ENCODE measurements around the gene RFC1.
A peak's percentile ranks its signal among the peaks of the same experiment; 100 is the strongest.
"Not testable (repeated sequence)": the region's sequence is repeated elsewhere in the genome, so short reads cannot be mapped to it uniquely, and the experiment has no call there.

Gene RFC1

DNA sequence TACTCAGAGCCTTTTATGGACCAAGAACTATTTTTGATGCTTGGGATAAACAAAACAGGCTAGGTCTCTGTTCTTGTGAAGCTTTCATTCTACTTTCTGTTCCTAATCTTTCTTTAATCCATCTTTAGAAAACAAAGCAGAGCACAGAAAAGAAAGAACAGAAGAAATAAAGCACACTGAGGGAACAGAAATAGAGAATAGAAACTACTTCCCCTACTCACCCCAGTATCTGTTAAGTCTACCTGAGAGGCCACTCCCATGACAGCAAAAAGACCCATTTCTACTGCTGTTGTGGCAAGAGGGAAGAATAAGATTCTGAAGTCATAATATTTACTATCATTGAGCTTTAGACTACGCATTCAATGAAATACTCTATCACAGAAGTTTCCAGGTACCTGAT, 9.2 kb downstream of the RFC1 start:
- TF ChIP-seq, protein P1, sequence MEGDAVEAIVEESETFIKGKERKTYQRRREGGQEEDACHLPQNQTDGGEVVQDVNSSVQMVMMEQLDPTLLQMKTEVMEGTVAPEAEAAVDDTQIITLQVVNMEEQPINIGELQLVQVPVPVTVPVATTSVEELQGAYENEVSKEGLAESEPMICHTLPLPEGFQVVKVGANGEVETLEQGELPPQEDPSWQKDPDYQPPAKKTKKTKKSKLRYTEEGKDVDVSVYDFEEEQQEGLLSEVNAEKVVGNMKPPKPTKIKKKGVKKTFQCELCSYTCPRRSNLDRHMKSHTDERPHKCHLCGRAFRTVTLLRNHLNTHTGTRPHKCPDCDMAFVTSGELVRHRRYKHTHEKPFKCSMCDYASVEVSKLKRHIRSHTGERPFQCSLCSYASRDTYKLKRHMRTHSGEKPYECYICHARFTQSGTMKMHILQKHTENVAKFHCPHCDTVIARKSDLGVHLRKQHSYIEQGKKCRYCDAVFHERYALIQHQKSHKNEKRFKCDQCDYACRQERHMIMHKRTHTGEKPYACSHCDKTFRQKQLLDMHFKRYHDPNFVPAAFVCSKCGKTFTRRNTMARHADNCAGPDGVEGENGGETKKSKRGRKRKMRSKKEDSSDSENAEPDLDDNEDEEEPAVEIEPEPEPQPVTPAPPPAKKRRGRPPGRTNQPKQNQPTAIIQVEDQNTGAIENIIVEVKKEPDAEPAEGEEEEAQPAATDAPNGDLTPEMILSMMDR (IDR thresholded peaks at IDR 0.05; ENCODE audit: low read depth, low read length), result no peak
- DNase-seq, result no peak
- Histone ChIP-seq H3K36me3 (peaks cover 31% of the 10 kb centered on the region), H3K9me3 (ENCODE audit: severe bottlenecking) (no peaks in the 10 kb centered on the region), H3K27me3 (ENCODE audit: insufficient read depth, low read depth, severe bottlenecking) (no peaks in the 10 kb centered on the region), H3K4me3 (ENCODE audit: low read depth, low read length) (no peak overlapping the region), H3K27ac (no peak overlapping the region)

DNA sequence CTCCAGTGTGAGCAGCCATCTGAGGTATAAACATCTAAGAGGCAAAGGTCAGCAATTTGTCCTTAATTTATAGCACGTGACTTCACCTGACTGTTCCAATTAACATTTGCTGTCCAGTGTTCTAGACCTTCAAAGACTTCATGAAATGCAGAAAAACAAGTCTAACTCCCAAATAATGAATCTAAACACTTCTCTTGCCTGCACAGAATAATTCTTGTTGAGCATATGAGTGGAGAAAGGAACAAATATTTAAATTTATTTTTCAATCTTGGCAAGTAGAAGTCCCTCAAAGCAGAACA, 12.0 kb downstream of the RFC1 start:
- Histone ChIP-seq H3K27ac (no peak overlapping the region), H3K4me3 (ENCODE audit: low read depth, low read length) (no peak overlapping the region)
- TF ChIP-seq, protein P1 (IDR thresholded peaks at IDR 0.05; ENCODE audit: low read depth, low read length), result no peak

DNA sequence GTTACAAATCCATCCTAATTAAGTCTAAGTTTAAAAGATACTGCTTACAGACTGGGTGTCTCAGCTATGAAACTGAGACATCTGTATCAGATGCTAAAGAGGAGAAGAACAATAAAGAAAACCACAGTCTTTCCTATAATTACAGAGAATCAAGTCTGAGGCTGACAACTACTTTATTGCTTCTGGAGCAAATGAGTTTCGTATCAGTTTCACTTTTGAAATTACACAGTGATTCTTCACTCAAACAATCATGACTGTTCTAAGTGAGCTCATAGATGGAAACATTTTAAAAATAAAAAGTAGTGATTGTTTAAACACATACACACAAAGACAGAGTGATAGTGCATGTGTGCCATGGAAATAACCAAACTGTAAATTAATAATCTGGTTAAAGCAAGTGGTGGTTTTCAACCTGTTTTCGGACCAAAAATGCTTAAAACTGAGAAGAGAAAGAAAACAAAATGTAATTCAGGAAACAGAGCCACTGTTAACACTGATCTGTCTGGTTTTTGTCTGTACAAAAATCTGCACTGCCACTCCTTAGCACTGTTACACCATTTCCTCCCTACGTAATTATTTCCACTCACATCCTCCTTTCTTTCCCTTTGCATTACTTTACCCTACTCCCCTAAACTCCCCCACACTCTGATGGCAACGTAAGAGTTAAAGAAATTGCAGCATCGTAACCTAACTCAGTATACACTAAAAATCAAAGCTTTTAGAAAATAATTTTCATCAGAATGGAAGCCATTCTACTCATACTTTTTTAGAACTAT, 12.5 kb downstream of the RFC1 start:
- TF ChIP-seq, protein P1 (IDR thresholded peaks at IDR 0.05; ENCODE audit: low read depth, low read length), result no peak
- Histone ChIP-seq H3K4me3 (ENCODE audit: low read depth, low read length) (no peak overlapping the region), H3K36me3 (peaks cover 43% of the 10 kb centered on the region), H3K27ac (no peak overlapping the region), H3K9me3 (ENCODE audit: severe bottlenecking) (no peaks in the 10 kb centered on the region), H3K27me3 (ENCODE audit: insufficient read depth, low read depth, severe bottlenecking) (no peaks in the 10 kb centered on the region)
- no peak for DNase-seq

More for the DNA sequence above, 12.0 kb downstream of the RFC1 start:
- H3K36me3 ChIP-seq, result peaks cover 44% of the 10 kb centered on the region
- H3K9me3 ChIP-seq (ENCODE audit: severe bottlenecking), result no peaks in the 10 kb centered on the region
- no peak for DNase-seq
- H3K27me3 ChIP-seq (ENCODE audit: insufficient read depth, low read depth, severe bottlenecking), result no peaks in the 10 kb centered on the region

DNA sequence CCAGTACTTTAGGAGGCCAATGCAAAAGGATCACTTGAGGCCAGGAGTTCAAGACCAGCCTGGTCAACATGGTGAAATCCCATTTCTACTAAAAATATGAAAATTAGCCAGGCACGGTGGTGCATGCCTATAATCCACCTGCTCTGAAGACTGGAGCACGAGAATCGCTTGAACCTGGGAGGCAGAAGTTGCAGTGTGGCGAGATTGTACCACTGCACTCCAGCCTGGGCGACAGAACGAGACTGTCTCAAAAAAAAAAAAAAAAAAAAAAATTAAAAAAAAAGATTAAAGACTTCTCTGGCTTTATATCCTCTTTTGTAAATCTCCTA, 13.0 kb downstream of the RFC1 start:
- not testable (repeated sequence) for H3K4me3 ChIP-seq (ENCODE audit: low read depth, low read length); H3K27ac ChIP-seq; DNase-seq; H3K27me3 ChIP-seq (ENCODE audit: insufficient read depth, low read depth, severe bottlenecking); H3K9me3 ChIP-seq (ENCODE audit: severe bottlenecking)
- peaks cover 42% of the 10 kb centered on the region for H3K36me3 ChIP-seq

DNA sequence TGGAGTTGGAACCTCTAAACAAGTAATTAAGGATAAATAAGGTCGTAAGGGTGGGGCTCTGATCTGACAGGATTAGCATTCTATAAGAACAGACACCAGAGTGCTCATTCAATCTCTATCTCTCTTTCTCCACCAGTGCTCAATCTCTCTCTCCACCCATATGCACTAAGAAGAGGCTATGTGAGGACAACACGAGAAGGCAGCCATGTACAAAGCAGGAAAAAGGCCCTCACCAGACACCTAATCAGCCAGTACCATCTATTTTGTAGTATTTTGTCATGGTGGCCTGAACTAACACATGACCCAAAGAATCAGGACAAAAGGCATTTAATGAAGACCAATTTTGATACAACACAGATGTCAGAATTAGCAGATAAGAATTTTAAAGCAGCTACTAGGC, 16.8 kb downstream of the RFC1 start:
- H3K4me3 ChIP-seq (ENCODE audit: low read depth, low read length), result no peak overlapping the region
- H3K9me3 ChIP-seq (ENCODE audit: severe bottlenecking), result no peaks in the 10 kb centered on the region
- DNase-seq, result peak; percentile 31
- peak overlapping the region; percentile 30 for H3K27ac ChIP-seq
- peaks cover 54% of the 10 kb centered on the region for H3K36me3 ChIP-seq
- H3K27me3 ChIP-seq (ENCODE audit: insufficient read depth, low read depth, severe bottlenecking), result no peaks in the 10 kb centered on the region
- TF ChIP-seq, protein P1 (IDR thresholded peaks at IDR 0.05; ENCODE audit: low read depth, low read length), result no peak

DNA sequence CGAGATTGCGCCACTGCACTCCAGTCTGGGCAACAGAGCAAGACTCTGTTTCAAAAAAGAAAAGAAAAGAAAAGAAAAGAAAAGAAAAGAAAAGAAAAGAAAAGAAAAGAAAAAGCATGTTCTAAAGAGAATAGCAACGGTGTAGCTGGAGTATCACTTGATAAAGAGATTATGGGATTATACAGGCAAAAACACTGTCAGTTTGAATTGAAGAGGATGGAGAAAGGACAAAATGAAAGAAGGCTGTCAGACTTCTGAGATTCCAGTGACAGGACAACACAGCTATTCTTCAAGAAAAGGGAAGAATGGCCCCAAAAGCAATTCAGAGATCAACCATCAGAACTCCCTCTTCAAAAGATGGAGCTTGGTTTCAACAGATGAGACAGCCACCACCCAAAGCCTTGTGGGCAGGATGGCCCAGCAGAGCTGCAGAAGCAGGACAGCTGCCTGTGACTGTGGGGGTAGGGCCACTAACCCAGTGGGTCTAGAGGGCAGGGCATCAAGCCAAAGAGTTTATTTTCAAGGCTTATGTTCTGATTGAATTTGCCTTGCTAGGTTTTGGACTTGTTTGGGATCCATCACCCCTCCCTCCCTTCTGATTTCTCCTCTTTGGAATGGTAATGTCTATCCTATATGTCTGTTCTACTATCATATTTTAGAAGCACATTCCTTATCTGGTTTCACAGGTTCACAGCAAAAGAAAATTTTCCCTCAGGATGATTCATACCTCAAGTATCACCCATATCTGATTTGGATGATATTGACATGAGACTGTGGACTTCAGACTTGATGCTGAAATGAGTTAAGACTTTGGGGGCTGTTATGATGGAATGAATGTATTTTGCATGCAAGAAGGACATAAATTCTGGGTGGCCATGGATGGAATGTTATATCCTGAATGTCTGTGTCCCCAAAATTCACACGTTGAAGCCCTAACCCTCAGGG, 17.5 kb downstream of the RFC1 start:
- peak overlapping the region; percentile 30 for H3K27ac ChIP-seq
- TF ChIP-seq, protein P1 (IDR thresholded peaks at IDR 0.05; ENCODE audit: low read depth, low read length), result no peak
- peak; percentile 65 for DNase-seq
- no peak overlapping the region for H3K4me3 ChIP-seq (ENCODE audit: low read depth, low read length)
- H3K27me3 ChIP-seq (ENCODE audit: insufficient read depth, low read depth, severe bottlenecking), result no peaks in the 10 kb centered on the region
- peaks cover 61% of the 10 kb centered on the region for H3K36me3 ChIP-seq
- H3K9me3 ChIP-seq (ENCODE audit: severe bottlenecking), result no peaks in the 10 kb centered on the region
